ENCODE data around the gene DUSP7.
A peak's percentile ranks its signal among the peaks of the same experiment; 100 is the strongest.

- TF ChIP-seq, protein P1, sequence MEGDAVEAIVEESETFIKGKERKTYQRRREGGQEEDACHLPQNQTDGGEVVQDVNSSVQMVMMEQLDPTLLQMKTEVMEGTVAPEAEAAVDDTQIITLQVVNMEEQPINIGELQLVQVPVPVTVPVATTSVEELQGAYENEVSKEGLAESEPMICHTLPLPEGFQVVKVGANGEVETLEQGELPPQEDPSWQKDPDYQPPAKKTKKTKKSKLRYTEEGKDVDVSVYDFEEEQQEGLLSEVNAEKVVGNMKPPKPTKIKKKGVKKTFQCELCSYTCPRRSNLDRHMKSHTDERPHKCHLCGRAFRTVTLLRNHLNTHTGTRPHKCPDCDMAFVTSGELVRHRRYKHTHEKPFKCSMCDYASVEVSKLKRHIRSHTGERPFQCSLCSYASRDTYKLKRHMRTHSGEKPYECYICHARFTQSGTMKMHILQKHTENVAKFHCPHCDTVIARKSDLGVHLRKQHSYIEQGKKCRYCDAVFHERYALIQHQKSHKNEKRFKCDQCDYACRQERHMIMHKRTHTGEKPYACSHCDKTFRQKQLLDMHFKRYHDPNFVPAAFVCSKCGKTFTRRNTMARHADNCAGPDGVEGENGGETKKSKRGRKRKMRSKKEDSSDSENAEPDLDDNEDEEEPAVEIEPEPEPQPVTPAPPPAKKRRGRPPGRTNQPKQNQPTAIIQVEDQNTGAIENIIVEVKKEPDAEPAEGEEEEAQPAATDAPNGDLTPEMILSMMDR (IDR thresholded peaks at IDR 0.05; ENCODE audit: insufficient read depth, low read depth, low read length) = peak; percentile 50
- TF ChIP-seq EZH2 (IDR thresholded peaks at IDR 0.05; ENCODE audit: insufficient read depth, low read length) = no peak
Measured at GRCh38 chr3:52004163-52004787, 52.1 kb downstream of the DUSP7 start.
